AG04449 (cell line): ENCODE results near the gene OR10W1.

Experiments used
- CTCF ChIA-PET: fragments of 350-600 bp; formaldehyde crosslinking; extraction: SDS; loops from one replicate; lab custom pipeline; 2021; ENCODE audit warnings: antibody characterized with exemption; lab: Yijun Ruan, JAX
- POLR2A ChIA-PET: fragments of 400-600, 350-600 bp; formaldehyde crosslinking; extraction: SDS; loops from one replicate; lab custom pipeline; 2020; ENCODE audit warnings: antibody characterized with exemption, inconsistent platforms; lab: Yijun Ruan, JAX
- DNase-seq: peaks from one replicate; pipeline ENCODE4 v3.0.0-alpha.2; 2010; ENCODE audit warnings: low read depth, low spot score
- H3K4me3 ChIP-seq: 2 replicates; pipeline ENCODE4 v1.5.1; 2011; ENCODE audit warnings: low read depth, mild to moderate bottlenecking, control low read depth, low read length
- CTCF ChIP-seq: IDR thresholded peaks from one replicate; pipeline ENCODE4 v1.5.1; 2011; ENCODE audit warnings: mild to moderate bottlenecking, moderate library complexity, low read length, control low read depth, inconsistent platforms; ENCODE audit not compliant: insufficient read depth; ENCODE audit errors: missing control alignments

The OR10W1 gene

GRCh38 chr11:58285483-58286040 lies 17.5 kb upstream of the OR10W1 start:
- ChIA-PET CTCF (interaction anchor here (0.8 to 2.2 kb wide), 6 partner anchors 9 to 477 kb away, joined by 3 to 13 read pairs (median 4); no protein-coding TSS in a partner anchor), POLR2A (no interaction called here)
- H3K4me3 ChIP-seq, result no peak overlapping the region
- no peak for DNase-seq
- no peak for TF ChIP-seq CTCF

- ChIA-PET POLR2A (no interaction called here), CTCF (interaction anchor here (0.9 to 1.5 kb wide), 2 partner anchors 9 to 10 kb away, joined by 3 to 4 read pairs; no protein-coding TSS in a partner anchor)
- TF ChIP-seq CTCF, result no peak
- no peak for DNase-seq
- H3K4me3 ChIP-seq, result no peak overlapping the region
These were observed 8.1 kb upstream of the OR10W1 start for GRCh38 chr11:58276151-58276550.

GRCh38 chr11:58275002-58275401 lies 6.9 kb upstream of the OR10W1 start:
- no peak for TF ChIP-seq CTCF
- H3K4me3 ChIP-seq, result no peak overlapping the region
- ChIA-PET POLR2A (no interaction called here), CTCF (no interaction called here)
- DNase-seq, result no peak

GRCh38 chr11:58259983-58260382 lies 8.1 kb downstream of the OR10W1 start:
- ChIA-PET CTCF (no interaction called here), POLR2A (no interaction called here)
- H3K4me3 ChIP-seq, result no peak overlapping the region
- TF ChIP-seq CTCF, result no peak
- DNase-seq, result no peak

- no peak for DNase-seq
- no peak overlapping the region for H3K4me3 ChIP-seq
- no peak for TF ChIP-seq CTCF
- CTCF ChIA-PET, result no interaction called here
- POLR2A ChIA-PET, result no interaction called here
These were observed 13.1 kb downstream of the OR10W1 start for GRCh38 chr11:58254936-58255335.

- no peak overlapping the region for H3K4me3 ChIP-seq
- TF ChIP-seq CTCF, result no peak
- POLR2A ChIA-PET, result no interaction called here
- CTCF ChIA-PET, result no interaction called here
- no peak for DNase-seq
These were observed 24.1 kb downstream of the OR10W1 start for GRCh38 chr11:58243954-58244353.
